SK-N-SH treated with all-trans-retinoic acid at 6 μM for 48 hours (cell line): ENCODE results near the gene ACSL1.
"Not testable (repeated sequence)": the region's sequence is repeated elsewhere in the genome, so short reads cannot be mapped to it uniquely, and the experiment has no call there.

Source experiments
- ATAC-seq: fragments of 200-7000 bp; cut with Tn5 transposase; 3 replicates; pipeline ENCODE4 v1.9.1; 2020; ENCODE audit warnings: mild to moderate bottlenecking, moderate library complexity
- ARNTL ChIP-seq: fragments of 450-650 bp; formaldehyde crosslinking; IDR thresholded peaks from 2 replicates; pipeline ENCODE4 v1.5.0; 2020; ENCODE audit warnings: low read depth, mild to moderate bottlenecking, moderate library complexity, borderline replicate concordance
- BACH2 ChIP-seq: fragments of 250-450 bp; sonication (Bioruptor Pico); IDR thresholded peaks from 2 replicates; pipeline ENCODE4 v1.9.0; 2021; ENCODE audit warnings: mild to moderate bottlenecking, borderline replicate concordance
- CREB5 ChIP-seq: fragments of 250-450 bp; sonication (Bioruptor Pico); IDR thresholded peaks from 2 replicates; pipeline ENCODE4 v1.5.1; 2020; ENCODE audit warnings: low read depth, mild to moderate bottlenecking, moderate library complexity
- CSDC2 ChIP-seq: fragments of 250-450 bp; sonication (Bioruptor Pico); IDR thresholded peaks from 2 replicates; pipeline ENCODE4 v1.5.0; 2020; ENCODE audit warnings: mild to moderate bottlenecking, moderate library complexity
- ESRRG ChIP-seq: fragments of 250-450 bp; sonication (Bioruptor Pico); IDR thresholded peaks from 2 replicates; pipeline ENCODE4 v1.6.1; 2021; ENCODE audit warnings: mild to moderate bottlenecking
- GLIS3 ChIP-seq: fragments of 250-450 bp; sonication (Bioruptor Pico); IDR thresholded peaks from 2 replicates; pipeline ENCODE4 v1.5.0; 2020; ENCODE audit warnings: mild to moderate bottlenecking, moderate library complexity
- ISL1 ChIP-seq: fragments of 250-450 bp; sonication (Bioruptor Pico); IDR thresholded peaks from 2 replicates; pipeline ENCODE4 v2.1.2; 2022; ENCODE audit warnings: mild to moderate bottlenecking, moderate library complexity
- OSR1 ChIP-seq: fragments of 250-450 bp; sonication (Bioruptor Pico); IDR thresholded peaks from 2 replicates; pipeline ENCODE4 v1.8.0; 2022; ENCODE audit warnings: moderate library complexity, mild to moderate bottlenecking, inconsistent platforms
- POU6F1 ChIP-seq: fragments of 250-450 bp; sonication (Bioruptor Pico); IDR thresholded peaks from 2 replicates; pipeline ENCODE4 v1.8.0; 2021; ENCODE audit warnings: low read depth, mild to moderate bottlenecking, moderate library complexity, borderline replicate concordance
- PPARA ChIP-seq: fragments of 250-450 bp; sonication (Bioruptor Pico); IDR thresholded peaks from 2 replicates; pipeline ENCODE4 v1.5.0; 2020; ENCODE audit warnings: mild to moderate bottlenecking, borderline replicate concordance
- RARB ChIP-seq: fragments of 250-450 bp; sonication (Bioruptor Pico); IDR thresholded peaks from 2 replicates; pipeline ENCODE4 v1.8.0; 2021; ENCODE audit warnings: mild to moderate bottlenecking, moderate library complexity
- SNAI2 ChIP-seq: fragments of 250-450 bp; sonication (Bioruptor Pico); IDR thresholded peaks from 2 replicates; pipeline ENCODE4 v1.5.0; 2020; ENCODE audit warnings: mild to moderate bottlenecking, moderate library complexity
- TCF4 ChIP-seq: fragments of 250-450 bp; sonication (Bioruptor Pico); IDR thresholded peaks from 2 replicates; pipeline ENCODE4 v1.8.0; 2021; ENCODE audit warnings: mild to moderate bottlenecking, moderate library complexity, borderline replicate concordance
- TOX ChIP-seq: fragments of 250-450 bp; sonication (Bioruptor Pico); IDR thresholded peaks from 2 replicates; pipeline ENCODE4 v1.8.0; 2021; ENCODE audit warnings: mild to moderate bottlenecking, moderate library complexity, borderline replicate concordance
- TSHZ2 ChIP-seq: fragments of 250-450 bp; sonication (Bioruptor Pico); IDR thresholded peaks from 2 replicates; pipeline ENCODE4 v1.5.0; 2020; ENCODE audit warnings: mild to moderate bottlenecking, moderate library complexity
- ZC3H10 ChIP-seq: fragments of 250-450 bp; sonication (Bioruptor Pico); IDR thresholded peaks from 2 replicates; pipeline ENCODE4 v1.5.1; 2021; ENCODE audit warnings: mild to moderate bottlenecking, moderate library complexity
- ZFP3 ChIP-seq: fragments of 250-450 bp; sonication (Bioruptor Pico); IDR thresholded peaks from 2 replicates; pipeline ENCODE4 v1.5.0; 2020; ENCODE audit warnings: mild to moderate bottlenecking, moderate library complexity
- ZFP30 ChIP-seq: fragments of 450-650 bp; formaldehyde crosslinking; IDR thresholded peaks from 2 replicates; pipeline ENCODE4 v1.5.0; 2022; ENCODE audit warnings: mild to moderate bottlenecking, moderate library complexity
- ZNF565 ChIP-seq: fragments of 450-650 bp; formaldehyde crosslinking; conservative IDR thresholded peaks from 2 replicates; pipeline ENCODE4 v1.5.0; 2020; ENCODE audit warnings: low read depth, mild to moderate bottlenecking, moderate library complexity
- ZNF70 ChIP-seq: fragments of 450-650 bp; formaldehyde crosslinking; IDR thresholded peaks from 2 replicates; pipeline ENCODE4 v1.5.0; 2020; ENCODE audit warnings: mild to moderate bottlenecking, moderate library complexity
- ZNF8 ChIP-seq: fragments of 450-650 bp; formaldehyde crosslinking; IDR thresholded peaks from 2 replicates; pipeline ENCODE4 v1.5.0; 2020; ENCODE audit warnings: mild to moderate bottlenecking, moderate library complexity

Gene ACSL1

GRCh38 chr4:184845367-184846021 lies 19.7 kb upstream of the ACSL1 start (continued):
- TF ChIP-seq BACH2 (CRISPR knock-in tag), result no peak
- no peak for TF ChIP-seq ZNF565
- no peak for TF ChIP-seq ISL1
- no peak for TF ChIP-seq ZFP30 (CRISPR knock-in tag)
- no peak for TF ChIP-seq TSHZ2 (CRISPR knock-in tag)

- TF ChIP-seq OSR1 (CRISPR knock-in tag), result no peak
- no peak for TF ChIP-seq ZNF70 (CRISPR knock-in tag)
- no peak for TF ChIP-seq ESRRG (CRISPR knock-in tag)
- no peak for TF ChIP-seq POU6F1 (CRISPR knock-in tag)
- no peak for TF ChIP-seq RARB (CRISPR knock-in tag)
- no peak for TF ChIP-seq TCF4
- TF ChIP-seq ZNF8 (CRISPR knock-in tag), result no peak
- no peak for TF ChIP-seq ZFP3 (CRISPR knock-in tag)
- no peak for TF ChIP-seq CSDC2 (CRISPR knock-in tag)
- no peak for TF ChIP-seq ZFP30 (CRISPR knock-in tag)
- TF ChIP-seq PPARA (CRISPR knock-in tag), result no peak
- no peak for TF ChIP-seq ISL1
- TF ChIP-seq ARNTL (CRISPR knock-in tag), result no peak
- no peak for TF ChIP-seq BACH2 (CRISPR knock-in tag)
- no peak for TF ChIP-seq CREB5 (CRISPR knock-in tag)
- TF ChIP-seq ZNF565, result no peak
- TF ChIP-seq SNAI2 (CRISPR knock-in tag), result no peak
- no peak for TF ChIP-seq TOX
- no peak for TF ChIP-seq ZC3H10 (CRISPR knock-in tag)
- ATAC-seq, result no peak
Measured at GRCh38 chr4:184844742-184845141, 19.0 kb upstream of the ACSL1 start.

- no peak for ATAC-seq
- no peak for TF ChIP-seq ARNTL (CRISPR knock-in tag)
- no peak for TF ChIP-seq POU6F1 (CRISPR knock-in tag)
- no peak for TF ChIP-seq TOX
- TF ChIP-seq OSR1 (CRISPR knock-in tag), result no peak
- no peak for TF ChIP-seq ZFP3 (CRISPR knock-in tag)
- TF ChIP-seq TCF4, result no peak
- no peak for TF ChIP-seq ESRRG (CRISPR knock-in tag)
- TF ChIP-seq ZNF8 (CRISPR knock-in tag), result no peak
- no peak for TF ChIP-seq ISL1
- no peak for TF ChIP-seq ZNF565
- no peak for TF ChIP-seq GLIS3 (CRISPR knock-in tag)
- no peak for TF ChIP-seq CSDC2 (CRISPR knock-in tag)
Measured at GRCh38 chr4:184843984-184844554, 18.3 kb upstream of the ACSL1 start.

- not testable (repeated sequence) for ATAC-seq
Measured at GRCh38 chr4:184839075-184839399, 13.3 kb upstream of the ACSL1 start.
